NCI-H510A (cell line): Measurements from ENCODE around the gene SP4.
"Not testable (repeated sequence)": the region's sequence is repeated elsewhere in the genome, so short reads cannot be mapped to it uniquely, and the experiment has no call there.

Source experiments
- DNase-seq: peaks from one replicate; lab custom pipeline; 2025; lab: John Stamatoyannopoulos, UW

The SP4 gene

GRCh38 chr7:21524680-21525079 is 96.8 kb downstream of the SP4 start:
- no peak for DNase-seq

GRCh38 chr7:21526007-21526406 is 98.1 kb downstream of the SP4 start:
- no peak for DNase-seq

- no peak for DNase-seq
Observed at GRCh38 chr7:21526448-21526847, 98.6 kb downstream of the SP4 start.

GRCh38 chr7:21532485-21532884 is 104.6 kb downstream of the SP4 start:
- not testable (repeated sequence) for DNase-seq

GRCh38 chr7:21533646-21534045 is 105.8 kb downstream of the SP4 start:
- not testable (repeated sequence) for DNase-seq

- DNase-seq: not testable (repeated sequence)
Observed at GRCh38 chr7:21536445-21537118, 108.7 kb downstream of the SP4 start.

- DNase-seq: no peak
Observed at GRCh38 chr7:21538936-21539495, 111.1 kb downstream of the SP4 start.

- DNase-seq: peak; percentile 53
Observed at GRCh38 chr7:21542891-21543527, 115.1 kb downstream of the SP4 start, which contains the start of gene DNAH11. TSS of gene DNAH11 (plus strand) at chr7:21543039. CDS start at chr7:21543246, 207 bp downstream.

GRCh38 chr7:21543528-21544302 is 115.8 kb downstream of the SP4 start:
- DNase-seq: peak; percentile 9

- no peak for DNase-seq
Observed at GRCh38 chr7:21544303-21544656, 116.4 kb downstream of the SP4 start.

- DNase-seq: no peak
Observed at GRCh38 chr7:21544715-21545114, 116.8 kb downstream of the SP4 start.

- no peak for DNase-seq
Observed at GRCh38 chr7:21547501-21547900, 119.6 kb downstream of the SP4 start.

- DNase-seq: no peak
Observed at GRCh38 chr7:21548491-21548890, 120.6 kb downstream of the SP4 start.

GRCh38 chr7:21550076-21550475 is 122.2 kb downstream of the SP4 start:
- no peak for DNase-seq

GRCh38 chr7:21550821-21551531 is 123.1 kb downstream of the SP4 start:
- DNase-seq: peak; percentile 60

GRCh38 chr7:21562385-21562784 is 134.5 kb downstream of the SP4 start:
- DNase-seq: no peak
